ENCODE data around the gene CDX4. TPM values are rescaled to one million over a fixed set of nuclear protein-coding genes. Genes with fewer than 3 reads are reported as not detected.

Gene CDX4
- total RNA-seq, 1 experiment from 2014 or later: not detected

DNA sequence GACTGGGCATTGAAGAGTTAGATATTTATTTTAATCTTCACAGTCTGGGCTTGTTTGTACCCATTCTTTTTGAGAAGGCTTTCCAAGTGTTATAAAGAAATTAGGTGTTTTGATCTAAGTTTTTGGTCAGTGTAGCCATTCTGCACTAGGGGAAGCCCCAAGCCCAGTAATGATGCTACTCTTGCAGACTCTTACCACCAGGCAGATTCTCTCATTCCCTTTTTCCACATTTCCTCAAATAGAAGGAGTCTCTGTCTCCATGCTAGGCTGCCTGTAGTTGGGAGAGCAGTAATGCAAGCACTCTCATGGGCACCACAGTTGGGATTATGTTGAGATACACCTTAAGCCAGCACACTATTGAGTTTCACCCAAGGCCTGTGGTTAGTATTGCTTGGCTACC, 21.5 kb downstream of the CDX4 start:
- Histone ChIP-seq H3K4me3 (no peak overlapping the region), H3K4me1 (replicated peaks; ENCODE audit: insufficient read depth) (no peaks in the 10 kb centered on the region), H3K9me3 (ENCODE audit: insufficient read depth, low read depth) (no peaks in the 10 kb centered on the region), H3K36me3 (ENCODE audit: low read depth) (no peaks in the 10 kb centered on the region), H4K20me1 (ENCODE audit: insufficient read depth) (no peaks in the 10 kb centered on the region), H2AFZ (no peak overlapping the region), H3K79me2 (ENCODE audit: low read depth) (no peaks in the 10 kb centered on the region), H3K9me2 (ENCODE audit: insufficient read depth) (no peaks in the 10 kb centered on the region), H3K4me2 (no peak overlapping the region), H3K27me3 (ENCODE audit: insufficient read depth, low read depth) (no peaks in the 10 kb centered on the region), H3F3A (ENCODE audit: insufficient read depth, low read depth) (no peaks in the 10 kb centered on the region), H3K27ac (no peak overlapping the region)
- BruUV-seq (replicated peaks): no TSS peak
- intact Hi-C loops (cut with micrococcal nuclease; ENCODE audit: unreplicated experiment): no loop called here
- ChIA-PET CTCF (no interaction called here), POLR2A (ENCODE audit: unreplicated experiment) (no interaction called here)
- no peak for DNase-seq
- TF ChIP-seq EZH2 (IDR thresholded peaks at IDR 0.05; ENCODE audit: low read depth): no peak
- TF ChIP-seq, protein P1, sequence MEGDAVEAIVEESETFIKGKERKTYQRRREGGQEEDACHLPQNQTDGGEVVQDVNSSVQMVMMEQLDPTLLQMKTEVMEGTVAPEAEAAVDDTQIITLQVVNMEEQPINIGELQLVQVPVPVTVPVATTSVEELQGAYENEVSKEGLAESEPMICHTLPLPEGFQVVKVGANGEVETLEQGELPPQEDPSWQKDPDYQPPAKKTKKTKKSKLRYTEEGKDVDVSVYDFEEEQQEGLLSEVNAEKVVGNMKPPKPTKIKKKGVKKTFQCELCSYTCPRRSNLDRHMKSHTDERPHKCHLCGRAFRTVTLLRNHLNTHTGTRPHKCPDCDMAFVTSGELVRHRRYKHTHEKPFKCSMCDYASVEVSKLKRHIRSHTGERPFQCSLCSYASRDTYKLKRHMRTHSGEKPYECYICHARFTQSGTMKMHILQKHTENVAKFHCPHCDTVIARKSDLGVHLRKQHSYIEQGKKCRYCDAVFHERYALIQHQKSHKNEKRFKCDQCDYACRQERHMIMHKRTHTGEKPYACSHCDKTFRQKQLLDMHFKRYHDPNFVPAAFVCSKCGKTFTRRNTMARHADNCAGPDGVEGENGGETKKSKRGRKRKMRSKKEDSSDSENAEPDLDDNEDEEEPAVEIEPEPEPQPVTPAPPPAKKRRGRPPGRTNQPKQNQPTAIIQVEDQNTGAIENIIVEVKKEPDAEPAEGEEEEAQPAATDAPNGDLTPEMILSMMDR (conservative IDR thresholded peaks at IDR 0.05): no peak

DNA sequence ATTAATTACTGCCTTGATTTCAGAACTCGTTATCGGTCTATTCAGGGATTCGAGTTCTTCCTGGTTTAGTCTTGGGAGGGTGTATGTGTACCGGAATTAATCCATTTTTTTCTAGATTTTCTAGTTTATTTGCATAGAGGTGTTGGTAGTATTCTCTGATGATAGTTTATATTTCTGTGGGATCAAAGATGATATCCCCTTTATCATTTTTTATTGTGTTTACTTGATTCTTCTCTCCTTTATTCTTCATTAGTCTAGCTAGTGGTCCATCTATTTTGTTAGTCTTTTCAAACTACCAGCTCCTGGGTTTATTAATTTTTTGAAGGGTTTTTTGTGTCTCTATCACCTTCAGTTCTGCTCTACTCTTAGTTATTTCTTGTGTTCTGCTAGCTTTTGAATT, 32.1 kb downstream of the CDX4 start:
- POLR2A ChIA-PET (ENCODE audit: unreplicated experiment): no interaction called here
- DNase-seq: no peak
- intact Hi-C loops (cut with micrococcal nuclease; ENCODE audit: unreplicated experiment): no loop called here
- H2AFZ ChIP-seq: no peak overlapping the region
- H3K9me3 ChIP-seq (ENCODE audit: insufficient read depth, low read depth): no peaks in the 10 kb centered on the region
- no peaks in the 10 kb centered on the region for H4K20me1 ChIP-seq (ENCODE audit: insufficient read depth)
- no peak for TF ChIP-seq EZH2 (IDR thresholded peaks at IDR 0.05; ENCODE audit: low read depth)
- TF ChIP-seq, protein P1 (conservative IDR thresholded peaks at IDR 0.05): no peak
- no peaks in the 10 kb centered on the region for H3K27me3 ChIP-seq (ENCODE audit: insufficient read depth, low read depth)
- BruUV-seq (replicated peaks): no TSS peak
- H3K4me3 ChIP-seq: no peak overlapping the region
- no peaks in the 10 kb centered on the region for H3K36me3 ChIP-seq (ENCODE audit: low read depth)
- H3K27ac ChIP-seq: no peak overlapping the region
- no peaks in the 10 kb centered on the region for H3F3A ChIP-seq (ENCODE audit: insufficient read depth, low read depth)
- no peak overlapping the region for H3K4me2 ChIP-seq
- no peaks in the 10 kb centered on the region for H3K9me2 ChIP-seq (ENCODE audit: insufficient read depth)
- H3K4me1 ChIP-seq (replicated peaks; ENCODE audit: insufficient read depth): no peaks in the 10 kb centered on the region
- no peaks in the 10 kb centered on the region for H3K79me2 ChIP-seq (ENCODE audit: low read depth)
- CTCF ChIA-PET: no interaction called here

DNA sequence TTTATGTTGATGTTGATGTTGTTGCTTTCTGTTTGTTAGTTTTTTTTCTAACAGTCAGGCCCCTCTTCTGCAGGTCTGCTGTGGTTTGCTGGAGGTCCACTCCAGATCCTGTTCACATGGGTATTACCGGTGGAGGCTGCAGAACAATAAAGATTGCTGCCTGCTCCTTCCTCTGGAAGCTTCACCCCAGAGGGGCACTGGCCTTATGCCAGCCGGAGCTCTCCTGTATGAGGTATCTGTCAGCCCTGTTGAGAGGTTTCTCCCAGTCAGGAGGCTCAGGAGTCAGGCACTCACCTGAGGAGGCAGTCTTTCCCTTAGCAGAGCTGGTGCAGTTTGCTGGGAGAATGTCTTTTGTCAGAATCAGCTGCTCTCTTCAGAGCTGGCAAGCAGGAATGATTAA, 34.7 kb downstream of the CDX4 start:
- CTCF ChIA-PET: no interaction called here
- Histone ChIP-seq H3K27ac (no peak overlapping the region), H3K79me2 (ENCODE audit: low read depth) (no peaks in the 10 kb centered on the region), H3F3A (ENCODE audit: insufficient read depth, low read depth) (no peaks in the 10 kb centered on the region), H2AFZ (no peak overlapping the region), H3K9me3 (ENCODE audit: insufficient read depth, low read depth) (no peaks in the 10 kb centered on the region), H4K20me1 (ENCODE audit: insufficient read depth) (no peaks in the 10 kb centered on the region), H3K9me2 (ENCODE audit: insufficient read depth) (no peaks in the 10 kb centered on the region), H3K36me3 (ENCODE audit: low read depth) (no peaks in the 10 kb centered on the region), H3K27me3 (ENCODE audit: insufficient read depth, low read depth) (no peaks in the 10 kb centered on the region), H3K4me2 (no peak overlapping the region), H3K4me3 (no peak overlapping the region), H3K4me1 (replicated peaks; ENCODE audit: insufficient read depth) (no peaks in the 10 kb centered on the region)
- no peak for DNase-seq
- POLR2A ChIA-PET (ENCODE audit: unreplicated experiment): no interaction called here
- intact Hi-C loops (cut with micrococcal nuclease; ENCODE audit: unreplicated experiment): no loop called here
- TF ChIP-seq, protein P1 (conservative IDR thresholded peaks at IDR 0.05): no peak
- no peak for TF ChIP-seq EZH2 (IDR thresholded peaks at IDR 0.05; ENCODE audit: low read depth)
- no TSS peak for BruUV-seq (replicated peaks)

All from PC-9 (cell line).